Measurements from ENCODE around the gene ERC2. TPM values are rescaled to one million over a fixed set of nuclear protein-coding genes. Genes with fewer than 3 reads are reported as not detected.
"Not testable (repeated sequence)": the region's sequence is repeated elsewhere in the genome, so short reads cannot be mapped to it uniquely, and the experiment has no call there.

Gene ERC2
- total RNA-seq, 1 experiment from 2014 or later, result 0.47 TPM

GRCh38 chr3:55868347-55868746, 599.9 kb downstream of the ERC2 start:
- no peak for DNase-seq (ENCODE audit: extremely low read depth, low read depth)

- no peak for DNase-seq (ENCODE audit: extremely low read depth, low read depth)
Observed at GRCh38 chr3:55863028-55863427, 605.2 kb downstream of the ERC2 start.

- DNase-seq (ENCODE audit: extremely low read depth, low read depth), result no peak
Observed at GRCh38 chr3:55860049-55860721, 608.1 kb downstream of the ERC2 start.

GRCh38 chr3:55859305-55859704, 609.0 kb downstream of the ERC2 start:
- no peak for DNase-seq (ENCODE audit: extremely low read depth, low read depth)

- no peak for DNase-seq (ENCODE audit: extremely low read depth, low read depth)
Observed at GRCh38 chr3:55858727-55859126, 609.5 kb downstream of the ERC2 start.

- DNase-seq (ENCODE audit: extremely low read depth, low read depth), result no peak
Observed at GRCh38 chr3:55858302-55858701, 610.0 kb downstream of the ERC2 start.

GRCh38 chr3:55857633-55858032, 610.6 kb downstream of the ERC2 start:
- DNase-seq (ENCODE audit: extremely low read depth, low read depth), result no peak

- DNase-seq (ENCODE audit: extremely low read depth, low read depth), result peak; percentile 18
Observed at GRCh38 chr3:55855311-55855710, 613.0 kb downstream of the ERC2 start.

GRCh38 chr3:55854494-55854893, 613.8 kb downstream of the ERC2 start:
- no peak for DNase-seq (ENCODE audit: extremely low read depth, low read depth)

GRCh38 chr3:55852326-55852725, 615.9 kb downstream of the ERC2 start:
- DNase-seq (ENCODE audit: extremely low read depth, low read depth), result no peak

- DNase-seq (ENCODE audit: extremely low read depth, low read depth), result no peak
Observed at GRCh38 chr3:55842204-55842603, 626.1 kb downstream of the ERC2 start.

GRCh38 chr3:55831876-55832275, 636.4 kb downstream of the ERC2 start:
- not testable (repeated sequence) for DNase-seq (ENCODE audit: extremely low read depth, low read depth)

- no peak for DNase-seq (ENCODE audit: extremely low read depth, low read depth)
Observed at GRCh38 chr3:55828712-55829111, 639.6 kb downstream of the ERC2 start.

- DNase-seq (ENCODE audit: extremely low read depth, low read depth), result no peak
Observed at GRCh38 chr3:55827786-55828185, 640.5 kb downstream of the ERC2 start.

- DNase-seq (ENCODE audit: extremely low read depth, low read depth), result no peak
Observed at GRCh38 chr3:55826731-55827496, 641.4 kb downstream of the ERC2 start.

- DNase-seq (ENCODE audit: extremely low read depth, low read depth), result no peak
Observed at GRCh38 chr3:55826097-55826496, 642.2 kb downstream of the ERC2 start.

- no peak for DNase-seq (ENCODE audit: extremely low read depth, low read depth)
Observed at GRCh38 chr3:55824406-55824805, 643.9 kb downstream of the ERC2 start.

GRCh38 chr3:55823829-55824228, 644.4 kb downstream of the ERC2 start:
- no peak for DNase-seq (ENCODE audit: extremely low read depth, low read depth)

- no peak for DNase-seq (ENCODE audit: extremely low read depth, low read depth)
Observed at GRCh38 chr3:55823001-55823400, 645.3 kb downstream of the ERC2 start.

GRCh38 chr3:55819005-55819404, 649.3 kb downstream of the ERC2 start:
- no peak for DNase-seq (ENCODE audit: extremely low read depth, low read depth)

- no peak for DNase-seq (ENCODE audit: extremely low read depth, low read depth)
Observed at GRCh38 chr3:55818485-55818884, 649.8 kb downstream of the ERC2 start.
